GM11168 (cell line): ENCODE measurements around the gene BRD3.

Experiments
- in situ Hi-C: fragments of 300-500 bp; cut with MboI; formaldehyde crosslinking; loops from one replicate; pipeline ENCODE4 v1.12.0; 2022; ENCODE audit warnings: low sequenced_read_pairs; ENCODE audit not compliant: unreplicated experiment

BRD3 gene

DNA sequence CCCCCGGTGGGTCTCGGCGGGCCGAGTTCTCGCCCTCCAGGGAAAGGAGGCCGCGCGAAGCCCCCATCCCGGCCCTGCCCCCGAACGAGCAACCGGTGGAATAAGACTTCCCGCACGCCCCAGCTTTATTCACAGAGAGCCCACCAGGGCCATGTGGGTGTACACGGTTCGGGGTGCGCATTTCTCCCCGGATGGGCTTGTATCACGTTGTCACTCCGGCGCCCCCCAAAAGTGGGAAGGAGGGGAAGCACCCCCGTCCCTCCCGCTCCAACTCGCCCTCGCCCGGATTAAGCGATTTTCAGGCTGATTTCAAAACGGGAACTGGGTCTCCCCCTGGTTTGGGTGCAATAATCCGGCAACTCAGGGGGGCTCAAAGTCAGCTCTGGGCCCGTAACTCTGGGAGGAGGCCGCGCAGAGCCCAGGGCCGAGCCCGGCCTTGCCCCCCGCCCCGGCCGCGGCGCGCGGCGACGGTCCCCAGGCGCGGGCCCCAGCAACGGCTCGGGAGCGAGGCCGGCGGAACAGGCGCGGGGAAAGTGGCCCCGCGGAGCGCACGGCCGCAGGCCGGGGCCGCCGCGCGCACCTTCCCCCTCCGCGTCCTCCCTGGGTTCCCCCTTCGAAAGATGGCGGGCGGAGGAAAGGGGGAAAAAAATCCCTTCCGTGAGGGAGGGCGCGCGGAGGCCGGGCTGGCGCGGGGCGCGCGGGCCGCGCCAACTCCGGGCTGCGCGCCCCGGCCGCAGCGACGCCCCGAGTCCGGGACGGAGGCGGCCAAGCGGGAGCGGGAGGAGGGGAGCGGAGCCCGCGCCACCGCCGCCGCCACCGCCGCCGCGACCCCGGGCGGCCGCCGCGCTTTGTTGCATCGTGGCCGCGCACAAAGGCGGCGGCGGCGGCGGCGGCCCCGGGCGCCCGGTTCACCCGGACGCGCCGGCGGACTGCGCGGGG lies 644 bp downstream of the BRD3 start:
- in situ Hi-C loops = no loop called here

DNA sequence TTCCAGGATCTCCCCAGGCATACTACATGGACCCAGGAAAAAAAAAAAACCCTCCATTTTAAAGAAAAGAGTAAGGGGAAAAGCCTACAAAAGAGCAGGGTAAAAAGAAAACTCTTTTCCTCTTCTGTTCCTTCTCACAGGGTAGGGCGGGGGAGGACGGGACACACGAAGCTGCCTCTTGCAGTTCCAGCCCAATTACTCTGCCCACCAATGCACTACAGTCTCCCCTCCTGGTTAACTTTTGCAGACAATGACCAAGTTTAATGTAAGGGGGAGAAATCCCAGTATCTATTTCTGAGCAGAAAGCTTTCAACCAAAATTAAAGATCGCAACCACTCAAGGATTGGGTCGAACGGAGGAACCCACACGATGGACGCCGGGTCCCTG lies 1.3 kb downstream of the BRD3 start:
- in situ Hi-C loops = no loop called here

DNA sequence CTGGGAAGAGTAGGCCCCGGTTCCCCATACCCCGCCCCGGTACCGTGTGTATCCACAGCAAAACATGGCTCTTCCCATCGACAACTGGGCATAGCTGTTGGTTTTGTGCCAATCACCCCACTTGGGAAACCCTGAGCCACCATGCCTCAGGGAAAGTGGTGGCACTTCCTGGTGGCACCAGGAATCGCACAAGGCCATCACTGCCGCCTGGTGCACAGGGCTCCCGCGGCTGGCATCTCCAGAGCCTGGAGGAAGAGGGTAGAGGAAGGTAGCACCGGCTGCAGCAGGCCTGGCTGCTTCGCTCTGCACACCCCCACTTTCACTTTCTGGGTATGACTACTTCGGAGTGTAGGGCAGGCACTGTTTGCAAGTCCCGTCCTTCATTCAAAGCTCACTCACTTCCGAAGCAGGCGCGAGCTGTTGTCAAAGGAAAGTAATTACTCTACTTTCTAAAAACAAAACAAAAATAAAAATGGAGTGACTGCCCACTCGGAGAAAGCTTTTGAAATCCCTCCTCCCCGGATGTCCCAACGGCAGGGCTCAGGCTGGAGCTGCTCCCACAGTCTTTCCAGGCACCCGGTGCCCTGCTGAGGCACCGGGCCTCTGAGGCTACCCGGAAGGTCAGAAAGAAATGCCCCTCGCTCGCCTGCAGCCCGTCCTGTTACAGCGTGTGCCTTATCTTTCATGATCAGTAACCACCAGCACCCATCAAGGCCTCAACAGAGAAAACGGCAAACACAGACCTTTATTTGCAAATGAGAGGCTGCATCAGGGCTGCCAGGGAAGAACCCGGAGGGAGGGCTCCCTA lies 2.0 kb downstream of the BRD3 start:
- in situ Hi-C loops = no loop called here

DNA sequence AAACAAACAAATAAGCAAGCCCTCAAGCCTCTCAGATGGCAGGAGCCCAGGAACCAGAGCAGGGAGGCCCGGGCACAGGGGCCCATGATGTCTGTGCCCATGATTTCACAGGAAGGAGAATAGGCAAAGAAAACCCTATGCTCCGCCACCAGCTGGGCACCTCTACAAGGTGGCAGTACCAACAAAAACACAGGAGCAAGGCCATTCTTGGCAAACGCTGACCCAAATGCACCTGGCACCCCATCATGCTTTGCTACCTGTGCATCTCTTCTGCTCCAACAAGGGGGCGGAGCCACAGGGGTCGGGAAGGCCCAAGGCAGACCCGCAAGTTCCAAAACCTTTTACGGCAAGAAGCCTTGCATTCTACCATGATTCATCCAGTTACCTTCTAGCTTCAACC lies 3.1 kb downstream of the BRD3 start:
- in situ Hi-C loops = no loop called here

DNA sequence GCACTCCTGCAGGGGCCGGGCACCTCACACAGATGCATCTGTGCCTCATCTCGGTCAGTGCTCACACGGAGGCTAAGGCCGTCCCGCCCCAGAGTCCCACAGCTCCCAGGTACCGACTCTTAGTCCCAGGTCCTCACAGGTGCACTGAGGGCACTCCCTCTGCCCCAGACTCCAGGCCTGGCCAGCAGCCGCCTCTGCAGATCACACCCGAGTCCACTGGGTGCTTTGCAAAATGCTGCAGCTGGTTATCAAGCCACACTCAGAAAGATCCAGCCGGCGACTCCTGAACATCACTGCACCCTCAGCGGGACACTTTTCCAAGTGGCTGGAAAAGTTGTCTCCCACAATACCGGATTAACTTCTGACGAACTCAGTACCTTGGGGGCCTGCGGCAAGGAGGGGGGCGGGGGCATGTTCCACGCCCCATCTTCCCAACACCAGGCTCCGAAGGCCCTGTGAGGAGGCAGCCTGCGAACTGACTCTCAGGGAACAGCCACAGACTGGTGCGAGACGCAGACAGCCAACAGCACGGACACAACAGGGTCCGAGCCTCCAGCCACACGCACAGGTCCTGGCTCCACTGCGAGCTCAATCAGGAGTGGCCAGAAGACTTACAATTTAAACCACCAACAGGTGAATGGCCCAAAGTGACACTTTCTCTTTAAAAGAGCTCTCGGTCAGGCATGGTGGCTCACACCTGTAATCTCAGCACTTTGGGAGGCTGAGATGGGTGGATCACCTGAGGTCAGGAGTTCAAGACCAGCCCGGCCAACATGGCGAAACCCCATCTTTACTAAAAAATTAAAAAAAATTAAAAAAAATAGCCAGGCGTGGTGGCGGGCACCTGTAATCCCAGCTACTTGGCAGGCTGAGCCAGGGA lies 4.0 kb downstream of the BRD3 start:
- in situ Hi-C loops = no loop called here

DNA sequence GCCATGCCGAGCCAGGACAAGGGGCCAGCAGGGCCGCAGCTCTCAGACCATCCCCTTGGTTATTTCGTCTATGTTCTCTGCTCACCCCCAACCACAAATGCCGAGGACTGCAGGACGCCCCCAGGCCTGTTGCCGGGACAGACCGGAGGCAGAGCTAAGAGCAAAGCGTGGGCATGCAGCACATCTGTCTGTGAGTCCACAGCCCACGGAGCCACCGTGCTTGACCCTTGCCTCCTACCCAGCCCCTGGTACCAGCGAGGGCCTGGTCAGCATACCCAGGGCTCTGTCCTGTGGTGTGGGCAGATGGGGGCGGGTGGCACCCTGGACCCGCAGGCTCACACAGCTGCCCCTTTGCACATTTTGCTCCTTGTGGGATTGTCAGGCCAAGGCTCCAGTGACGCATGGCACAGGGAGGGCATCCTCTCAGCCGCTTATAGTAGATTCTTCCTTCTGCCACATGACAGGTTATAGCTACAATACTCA lies 4.7 kb downstream of the BRD3 start:
- in situ Hi-C loops = no loop called here

DNA sequence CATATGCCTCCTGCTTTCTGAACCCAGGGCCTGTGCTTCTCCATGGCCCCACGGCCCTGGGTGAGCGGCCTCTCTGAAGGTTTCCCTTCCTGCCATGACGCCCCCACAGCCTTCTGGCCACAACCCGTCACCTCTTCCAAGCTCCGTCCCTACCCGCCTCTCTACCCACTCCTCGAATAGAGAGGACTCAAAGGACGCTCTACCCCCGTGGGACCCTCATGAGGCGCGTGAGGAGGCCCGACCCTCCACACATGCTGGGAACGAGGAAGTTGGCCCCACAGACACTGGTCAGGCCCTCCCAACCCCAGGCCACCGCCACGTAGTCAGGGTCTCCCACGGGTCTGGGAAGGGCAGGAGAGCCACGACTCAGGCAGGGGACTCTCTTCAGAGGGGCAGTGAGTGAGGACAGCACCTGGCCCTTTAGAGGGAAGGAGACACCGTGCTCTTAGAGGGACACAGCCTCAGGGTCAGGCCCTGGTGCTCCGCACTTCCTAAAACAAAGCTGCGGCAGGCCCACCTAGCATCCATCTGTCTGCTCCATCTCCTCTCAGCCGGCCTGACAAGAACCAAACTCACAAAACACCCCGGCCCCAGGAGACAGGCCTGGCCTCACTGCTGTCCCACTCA lies 5.3 kb downstream of the BRD3 start:
- in situ Hi-C loops = no loop called here

DNA sequence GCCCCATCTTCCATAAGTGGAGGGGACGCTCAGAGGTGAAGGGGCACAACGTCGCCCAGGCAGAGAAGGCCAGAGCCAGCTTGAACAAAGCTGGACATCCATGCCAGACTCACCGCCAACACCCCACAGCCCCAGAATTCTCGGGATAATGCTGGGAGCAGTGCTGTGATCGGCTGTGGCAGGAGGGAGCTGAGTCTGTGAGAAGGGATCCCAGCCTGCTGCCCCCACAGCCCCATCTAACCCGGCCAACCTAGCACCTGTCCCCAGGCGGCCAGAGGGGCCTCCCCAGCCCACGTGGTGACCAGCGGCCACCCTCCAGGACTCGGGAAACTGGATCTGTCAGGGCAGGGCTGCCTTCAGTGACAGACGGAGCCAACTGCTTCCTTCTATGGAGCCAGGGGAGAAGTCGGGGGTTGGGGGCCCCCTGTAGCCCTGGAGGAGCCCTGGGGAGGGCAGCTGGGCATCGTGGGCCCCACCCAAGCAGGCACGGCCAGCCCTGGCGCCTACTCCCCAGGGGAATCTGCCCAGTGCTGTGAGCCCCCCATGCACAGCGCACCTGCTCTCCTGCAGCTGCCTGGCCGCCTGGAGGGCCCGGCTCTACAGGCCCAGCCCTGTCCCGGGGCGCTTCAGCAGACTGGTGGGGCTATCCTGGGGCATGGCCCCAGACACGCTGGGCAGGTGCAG lies 6.0 kb downstream of the BRD3 start:
- in situ Hi-C loops = no loop called here

DNA sequence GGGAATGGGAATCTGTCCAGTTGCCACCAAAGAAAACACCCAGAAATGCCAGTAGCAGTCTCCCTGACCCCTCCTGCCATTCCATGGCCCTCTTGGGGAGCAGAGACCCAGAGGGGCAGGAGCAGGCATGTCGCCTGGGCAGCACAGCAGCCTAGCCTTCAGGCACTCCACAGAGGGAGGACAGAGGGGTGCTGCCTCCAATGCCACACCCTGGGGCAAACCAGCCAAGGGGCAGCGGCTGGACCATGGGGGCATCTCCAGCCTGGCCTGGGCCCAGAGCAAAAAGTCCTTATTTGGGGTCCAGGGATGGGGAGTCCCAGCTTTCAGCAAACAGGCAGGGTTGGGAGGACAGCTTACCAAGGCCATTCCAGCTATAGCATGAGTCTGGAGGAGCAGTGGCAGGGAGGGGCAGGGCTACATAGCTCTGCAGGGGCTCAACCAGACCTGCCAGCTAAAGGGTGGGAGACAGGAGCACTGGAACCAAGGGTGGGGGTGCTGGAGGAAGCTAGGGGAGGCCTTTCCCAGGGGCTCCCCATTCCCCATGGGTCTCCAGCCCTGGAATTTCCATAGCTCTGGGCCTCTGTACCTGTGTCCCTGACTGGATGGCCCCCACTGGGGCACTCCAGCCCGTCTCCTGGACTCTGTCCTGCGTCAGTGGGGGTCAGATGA lies 6.7 kb downstream of the BRD3 start:
- in situ Hi-C loops = no loop called here

DNA sequence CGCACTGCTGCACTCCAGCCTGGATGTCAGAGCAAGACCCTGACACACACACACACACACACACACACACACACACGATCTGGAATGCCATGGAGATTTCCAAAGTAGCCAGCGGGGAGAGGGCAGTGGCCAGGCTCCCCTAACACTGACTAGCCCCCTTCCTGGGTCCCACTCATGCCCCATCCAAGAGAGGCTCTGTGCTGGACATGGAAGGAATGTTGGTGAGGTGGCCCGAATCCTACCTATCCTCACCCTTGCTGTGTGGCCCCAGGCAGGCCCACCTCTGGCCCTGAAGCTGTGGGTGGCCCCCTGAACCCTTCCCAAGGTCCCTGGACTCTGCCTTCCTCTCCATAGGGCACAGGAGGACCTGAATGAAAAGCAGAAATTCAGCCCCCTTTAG lies 7.3 kb downstream of the BRD3 start:
- in situ Hi-C loops = no loop called here

DNA sequence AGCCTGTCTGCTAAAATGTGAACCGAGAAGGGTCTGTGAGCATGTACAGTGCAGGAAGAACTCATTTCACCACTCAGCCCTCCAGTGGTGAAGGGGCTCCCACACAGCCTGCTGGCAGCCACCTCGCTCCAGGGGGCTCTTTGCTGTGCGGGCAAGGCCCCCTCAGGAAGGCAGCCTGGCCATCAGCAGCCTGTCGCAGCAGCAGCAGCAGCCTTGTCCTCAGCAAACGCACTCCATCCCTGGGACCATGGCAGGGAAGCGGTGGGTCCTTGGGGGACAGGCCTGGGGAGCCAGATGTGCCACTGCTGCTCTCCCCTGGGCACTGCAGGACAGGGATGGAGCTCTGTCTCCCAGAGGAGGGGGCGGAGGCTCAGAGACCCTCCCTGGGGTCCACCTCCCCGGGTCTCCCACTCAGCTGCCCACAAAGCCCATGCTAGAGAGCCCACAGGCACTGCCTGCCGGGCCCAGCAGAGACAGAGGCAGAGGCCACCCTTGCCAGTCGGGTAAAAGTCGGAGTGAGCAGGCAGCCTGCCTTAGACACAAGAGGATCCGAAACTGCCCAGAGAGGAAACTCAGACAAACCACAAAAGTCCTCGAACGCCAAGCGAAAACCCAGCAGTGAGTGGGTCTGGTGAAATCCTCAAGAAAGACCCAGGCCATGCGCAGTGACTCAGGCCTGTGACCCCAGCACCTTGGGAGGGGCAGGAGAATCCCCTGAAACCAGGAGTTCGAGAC lies 8.0 kb downstream of the BRD3 start:
- in situ Hi-C loops = no loop called here

DNA sequence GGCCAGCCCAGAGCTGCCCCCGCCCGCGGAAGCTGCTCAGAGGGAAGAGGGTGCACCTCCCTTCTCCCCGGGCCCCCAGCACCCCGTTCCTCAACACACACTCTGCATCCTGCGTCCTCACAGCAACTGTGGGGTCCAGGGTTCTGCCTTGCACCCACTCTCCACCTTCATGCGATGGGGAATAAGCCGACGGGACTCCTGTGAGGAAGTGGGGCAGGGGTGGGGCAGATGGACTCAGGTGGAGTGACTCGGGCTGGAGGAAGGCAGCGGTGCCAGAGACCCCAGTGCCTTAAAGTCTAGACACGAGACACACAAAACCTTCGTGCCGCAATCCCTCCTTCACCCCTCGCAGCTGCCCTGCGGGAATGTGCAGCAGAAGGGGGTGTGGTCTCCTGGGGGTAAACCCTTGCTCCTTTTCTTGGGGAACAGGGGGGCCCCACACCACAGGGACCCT lies 8.6 kb downstream of the BRD3 start:
- in situ Hi-C loops = no loop called here

DNA sequence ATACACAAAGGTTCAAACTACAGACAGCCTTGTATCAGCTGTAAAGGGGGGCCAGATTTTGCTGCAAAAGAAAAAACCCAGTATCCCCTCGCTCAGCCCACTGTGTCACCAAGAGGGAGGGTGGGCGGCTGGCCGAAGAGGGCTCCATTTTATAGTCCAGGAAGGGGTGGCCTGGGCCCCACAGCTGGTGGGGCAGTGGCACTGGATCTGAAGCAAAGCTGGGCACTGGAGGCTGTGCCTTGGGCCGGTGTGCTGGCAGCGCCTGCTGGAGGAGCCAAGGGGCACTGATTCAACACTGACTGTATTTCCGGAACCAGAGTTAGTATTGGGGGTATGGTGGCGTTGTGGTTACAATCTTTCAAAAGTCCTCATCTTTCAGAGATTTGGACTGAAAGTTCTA lies 9.1 kb downstream of the BRD3 start:
- in situ Hi-C loops = no loop called here

DNA sequence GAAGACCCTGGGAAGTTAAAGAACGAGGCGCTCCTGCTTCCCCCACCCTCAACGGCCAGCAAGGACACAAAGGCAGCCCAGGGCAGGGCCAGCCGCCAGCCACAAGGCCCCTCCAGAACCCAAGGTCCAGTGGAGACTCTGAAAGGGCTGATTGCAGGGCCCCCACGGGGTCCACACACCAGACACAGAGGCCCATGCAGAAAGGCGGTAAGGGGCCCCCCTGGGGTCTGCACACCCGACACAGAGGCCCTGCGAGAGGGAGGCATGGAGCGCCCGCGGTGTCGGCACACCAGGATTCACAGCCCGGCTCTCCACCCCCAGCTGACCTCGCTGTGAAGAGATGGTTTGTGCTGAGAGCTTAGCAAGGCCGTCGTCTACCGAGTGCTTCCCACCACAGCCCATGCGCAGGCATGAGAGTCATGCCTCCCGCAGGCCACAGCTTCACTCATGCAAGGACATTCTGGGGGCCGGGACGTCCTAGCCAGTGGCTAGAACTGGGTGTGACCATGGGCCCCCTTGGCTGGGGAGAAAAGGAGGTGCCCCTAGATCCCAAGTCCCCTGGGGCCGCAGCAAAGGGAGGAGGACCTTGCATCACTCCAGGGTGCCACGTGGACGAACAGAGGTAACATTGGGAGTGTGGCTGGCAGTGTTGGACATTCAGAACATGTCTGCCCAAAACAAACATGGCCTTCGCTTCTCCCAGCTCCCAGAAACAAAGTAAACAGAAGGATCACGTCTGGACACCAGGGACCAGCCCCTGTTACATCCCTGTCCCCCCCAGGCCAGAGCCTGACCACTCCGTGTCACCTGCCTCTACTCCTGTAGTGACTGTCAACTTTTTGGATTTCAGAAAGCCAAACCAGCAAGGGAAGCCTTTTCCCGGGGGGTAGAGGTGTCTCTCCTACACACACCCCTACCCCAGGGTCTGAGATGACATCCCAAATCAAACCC lies 9.8 kb downstream of the BRD3 start:
- in situ Hi-C loops = no loop called here

DNA sequence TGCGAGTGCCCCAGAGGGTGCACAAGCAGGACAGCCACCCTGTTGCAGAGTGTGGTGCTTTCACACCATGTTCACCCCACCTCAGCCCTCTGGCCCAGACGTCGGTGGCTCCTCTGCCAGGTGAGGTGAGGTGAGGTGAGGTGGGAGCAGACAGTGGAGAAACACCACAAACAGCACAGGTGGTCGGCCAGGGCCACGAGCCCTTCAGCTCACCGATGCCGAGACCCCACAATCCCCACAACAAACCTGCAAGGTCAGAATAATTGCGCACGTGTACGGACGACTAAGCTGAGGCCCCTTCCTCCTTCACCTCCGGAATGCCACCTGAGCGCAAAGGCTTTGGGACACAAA lies 10.5 kb downstream of the BRD3 start:
- in situ Hi-C loops = no loop called here

DNA sequence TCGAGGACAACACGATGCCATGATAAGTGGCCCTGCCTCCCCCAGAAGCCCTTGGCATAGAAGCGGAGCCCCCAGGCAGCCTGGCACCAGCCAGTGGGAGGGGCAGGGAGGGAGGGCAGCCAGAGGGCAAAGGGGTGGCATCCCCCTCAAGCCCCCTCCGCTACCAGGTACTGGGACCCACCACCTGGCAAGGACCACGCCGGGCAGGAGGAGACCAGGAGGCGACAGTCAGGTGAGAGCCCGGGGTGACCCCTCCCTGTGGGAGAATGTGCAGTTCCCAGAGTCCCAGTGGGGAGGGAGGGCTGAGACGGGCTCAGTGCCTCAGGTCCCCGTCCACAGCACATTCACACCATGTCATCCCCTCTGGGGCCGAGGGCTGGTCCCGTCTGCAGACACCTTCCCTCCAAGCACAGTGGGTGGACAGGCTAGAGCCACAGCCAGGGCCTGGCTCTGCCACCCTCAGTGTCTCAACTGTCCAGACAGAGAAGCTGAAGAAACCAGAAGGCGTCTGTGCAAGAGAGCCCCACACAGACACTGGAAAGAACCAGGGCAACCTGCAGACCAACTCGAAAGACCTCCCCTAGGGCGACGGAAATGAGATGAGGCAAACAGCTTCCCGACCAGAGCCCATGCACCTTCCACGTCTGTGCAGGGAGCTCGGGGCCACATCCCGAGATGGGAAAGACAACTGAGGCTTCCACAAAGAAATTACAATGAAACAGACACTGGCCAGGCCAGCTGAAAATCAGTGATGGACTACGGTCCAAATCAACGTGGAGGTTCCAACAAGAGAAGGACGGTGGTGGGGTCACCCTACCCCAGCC lies 11.1 kb downstream of the BRD3 start:
- in situ Hi-C loops = no loop called here
